SHP77 (cell line): ENCODE results near the gene GPR35.
"Not testable (repeated sequence)": the region's sequence is repeated elsewhere in the genome, so short reads cannot be mapped to it uniquely, and the experiment has no call there.

Experiments
- DNase-seq, 2 experiments: peaks; one replicate each; lab custom pipeline; 2025; lab: John Stamatoyannopoulos, UW

GPR35 gene

DNA sequence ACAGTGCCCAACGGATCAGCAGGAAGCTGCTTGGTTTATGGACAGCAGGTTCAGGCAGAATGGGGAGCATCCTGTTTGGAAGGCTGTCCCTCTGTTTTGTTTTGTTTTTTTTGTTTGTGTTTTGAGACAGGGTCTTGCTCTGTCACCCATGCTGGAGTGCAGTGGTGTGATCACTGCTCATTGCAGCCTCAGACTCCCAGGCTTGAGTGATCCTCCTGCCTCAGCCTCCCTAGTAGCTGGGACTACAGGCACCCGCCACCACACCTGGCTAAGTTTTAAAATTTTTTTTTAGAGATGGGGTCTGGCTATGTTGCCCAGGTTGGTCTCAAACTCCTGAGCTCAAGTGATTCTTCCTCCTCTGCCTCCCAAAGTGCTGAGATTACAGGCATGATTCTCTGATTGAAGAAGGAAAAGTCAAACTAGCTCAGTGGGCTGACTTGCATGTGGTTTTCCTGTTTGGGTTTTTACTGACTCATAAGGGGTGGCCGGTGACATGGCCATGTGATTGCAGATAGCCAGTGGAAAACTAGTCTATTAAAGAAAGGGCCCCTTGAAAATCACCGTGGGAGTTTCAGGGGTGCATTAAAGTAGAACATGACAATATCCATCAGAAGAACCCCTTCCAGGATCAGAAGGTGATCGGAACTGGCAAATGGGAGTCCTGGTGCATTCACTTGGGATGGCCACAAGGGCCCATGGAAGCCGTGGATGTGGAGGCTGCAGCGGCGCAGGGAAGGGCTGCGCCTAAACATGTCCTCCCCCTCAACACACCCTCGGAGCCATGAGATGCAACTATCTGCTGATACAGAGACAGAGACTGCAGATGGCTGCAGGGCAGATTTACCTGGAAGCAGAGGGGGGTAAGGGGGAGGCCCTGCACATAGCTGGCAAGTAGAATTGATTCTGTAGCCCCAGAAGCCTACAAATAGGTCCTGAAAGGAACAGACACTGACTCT lies 30.9 kb downstream of the GPR35 start:
- no peak for DNase-seq

DNA sequence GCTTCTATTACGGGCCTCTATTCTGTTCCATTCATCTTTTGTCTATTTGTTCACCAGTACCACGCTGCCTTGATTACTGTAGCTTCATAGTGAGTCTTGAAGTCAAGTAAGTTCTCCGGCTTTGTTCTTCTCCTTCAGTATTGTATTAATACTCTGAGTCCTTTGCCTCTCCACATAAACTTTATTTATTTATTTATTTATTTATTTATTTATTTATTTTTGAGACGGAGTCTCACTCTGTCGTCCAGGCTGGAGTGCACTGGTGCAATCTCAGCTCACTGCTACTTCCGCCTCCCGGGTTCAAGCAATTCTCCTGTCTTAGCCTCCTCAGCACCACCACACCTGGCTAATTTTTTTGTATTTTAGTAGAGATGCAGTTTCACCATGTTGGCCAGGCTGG lies 34.6 kb downstream of the GPR35 start:
- not testable (repeated sequence) for DNase-seq

DNA sequence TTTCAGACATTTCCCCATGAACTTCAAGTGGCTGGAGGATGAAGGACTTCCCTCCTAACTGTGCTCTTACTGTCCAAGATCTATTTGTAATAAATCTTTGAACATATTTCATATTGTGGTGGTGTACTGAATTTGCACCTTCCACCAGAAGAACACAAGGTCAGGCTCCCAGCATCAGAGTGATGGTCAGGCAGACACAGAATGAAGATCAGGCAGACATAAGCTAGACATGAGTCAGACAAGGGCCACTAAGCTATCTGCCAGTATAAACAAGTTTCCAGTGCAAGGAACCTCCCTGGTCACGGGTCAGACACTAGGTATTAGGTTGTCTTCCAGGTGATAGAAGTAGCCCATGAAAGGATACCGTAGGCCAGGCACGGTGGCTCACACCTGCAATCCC lies 37.4 kb downstream of the GPR35 start:
- DNase-seq = no peak

DNA sequence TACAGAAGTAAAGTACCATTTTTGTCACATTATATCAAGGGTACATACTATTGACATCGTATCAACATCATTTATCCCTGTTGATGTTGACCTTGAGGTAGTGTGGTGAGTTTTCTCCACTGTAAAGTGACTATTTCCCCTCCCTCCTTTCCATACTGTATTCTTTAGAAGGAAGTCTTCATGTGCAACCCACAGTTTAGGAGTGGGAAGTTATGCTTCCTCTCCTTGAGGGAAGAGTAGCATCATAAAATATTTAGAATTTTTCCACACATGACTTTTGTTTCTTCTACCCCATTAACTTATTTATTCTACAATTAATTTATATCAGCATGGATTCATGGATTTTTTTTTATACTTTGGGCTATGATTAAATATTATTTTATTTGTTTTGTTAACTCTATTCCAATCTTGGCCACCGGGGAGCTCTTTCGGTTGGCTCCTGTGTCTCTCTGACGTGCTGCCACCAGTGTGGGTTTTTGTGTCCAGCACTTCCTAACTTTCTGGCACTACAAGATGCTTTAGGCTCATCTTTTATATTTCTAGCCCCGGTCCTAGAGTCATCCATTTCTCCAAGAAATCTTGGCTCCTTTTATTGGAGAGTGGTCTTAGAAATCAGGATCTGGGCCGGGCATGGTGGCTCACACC lies 38.4 kb downstream of the GPR35 start:
- no peak for DNase-seq

DNA sequence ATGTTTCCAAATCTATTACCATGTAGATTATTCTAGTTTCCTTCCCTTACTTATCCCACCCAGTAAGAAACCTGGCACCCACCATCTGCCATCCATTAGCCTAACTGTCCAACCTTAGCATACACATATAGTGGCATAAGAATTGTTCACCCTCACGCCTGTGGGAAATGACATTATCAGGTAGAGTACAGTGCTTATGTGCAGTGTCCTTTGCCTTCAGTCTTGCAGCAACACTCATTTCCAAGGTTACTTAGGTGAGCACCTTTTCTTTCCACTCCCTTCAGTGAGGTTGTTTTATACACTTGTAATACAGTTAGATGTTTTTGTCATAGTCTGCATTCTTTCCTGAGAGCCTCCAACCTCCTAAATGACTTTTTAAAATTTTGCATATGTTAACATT lies 39.3 kb downstream of the GPR35 start:
- no peak for DNase-seq

DNA sequence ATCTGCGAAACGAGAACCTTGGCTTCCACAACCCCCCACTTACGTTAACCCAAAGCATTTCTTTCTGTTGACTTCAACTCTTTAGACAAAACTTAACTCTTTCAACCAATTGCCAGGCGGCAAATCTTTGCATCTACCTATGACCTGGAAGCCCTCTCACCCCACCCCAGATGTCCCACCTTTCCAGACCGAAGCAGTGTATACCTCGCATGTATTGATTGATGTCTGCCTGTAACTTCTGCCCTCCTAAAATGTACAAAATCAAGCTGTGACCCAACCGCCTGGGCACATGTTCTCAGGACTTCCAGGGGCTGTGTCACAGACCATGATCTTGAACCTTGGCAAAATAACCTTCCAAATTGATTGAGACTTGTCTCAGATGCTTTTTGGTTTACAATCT lies 45.1 kb downstream of the GPR35 start:
- no peak for DNase-seq

DNA sequence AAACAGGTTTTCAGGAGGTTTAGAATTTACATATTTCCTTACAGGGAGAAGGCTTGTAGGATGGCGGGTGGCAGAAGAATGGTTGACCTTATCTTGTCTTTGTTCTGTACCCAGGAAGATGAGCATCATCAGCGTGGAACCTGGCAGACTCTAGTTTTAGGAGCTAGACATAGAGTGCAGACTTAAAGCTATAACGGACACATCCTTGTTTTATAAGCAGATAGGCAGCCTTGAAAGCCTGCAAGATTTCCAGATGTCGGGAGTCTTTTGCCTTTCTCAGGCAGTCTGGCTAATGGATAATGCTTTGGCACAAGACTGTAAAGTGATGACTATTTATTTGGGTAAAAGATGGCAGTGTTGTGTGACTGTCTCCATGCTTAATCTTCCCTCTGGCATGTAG lies 45.7 kb downstream of the GPR35 start:
- no peak for DNase-seq

DNA sequence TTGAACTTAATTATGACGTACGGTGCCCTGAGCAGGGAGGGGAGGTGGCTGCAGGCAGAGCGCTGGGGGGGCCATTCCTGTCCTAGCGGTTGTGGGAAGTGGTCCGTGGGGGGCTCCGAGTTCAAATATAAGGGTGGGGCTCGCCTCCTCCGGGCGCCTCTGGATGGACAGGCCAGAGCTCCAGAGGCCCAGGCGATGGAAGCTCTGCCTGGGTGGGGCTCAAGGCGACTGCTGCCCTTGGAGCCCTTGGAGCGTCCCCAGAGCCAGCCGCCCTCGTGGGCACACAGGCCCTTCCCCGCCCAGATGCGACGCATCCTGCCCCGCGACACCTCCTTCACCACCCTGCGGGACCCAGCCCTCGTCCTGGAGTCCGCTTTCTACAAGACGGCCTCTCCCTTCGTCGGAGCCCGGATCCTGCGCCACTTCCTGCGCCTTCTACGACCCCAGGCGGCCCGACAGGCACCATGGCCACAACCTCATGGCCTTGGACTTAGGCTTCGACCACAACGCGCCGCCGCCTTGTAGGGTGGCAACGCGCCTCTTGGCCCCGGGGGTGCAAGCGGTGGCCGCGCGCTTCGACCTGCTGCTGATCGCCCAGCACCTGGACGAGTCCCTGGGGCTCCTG lies 46.9 kb downstream of the GPR35 start:
- no peak for DNase-seq

DNA sequence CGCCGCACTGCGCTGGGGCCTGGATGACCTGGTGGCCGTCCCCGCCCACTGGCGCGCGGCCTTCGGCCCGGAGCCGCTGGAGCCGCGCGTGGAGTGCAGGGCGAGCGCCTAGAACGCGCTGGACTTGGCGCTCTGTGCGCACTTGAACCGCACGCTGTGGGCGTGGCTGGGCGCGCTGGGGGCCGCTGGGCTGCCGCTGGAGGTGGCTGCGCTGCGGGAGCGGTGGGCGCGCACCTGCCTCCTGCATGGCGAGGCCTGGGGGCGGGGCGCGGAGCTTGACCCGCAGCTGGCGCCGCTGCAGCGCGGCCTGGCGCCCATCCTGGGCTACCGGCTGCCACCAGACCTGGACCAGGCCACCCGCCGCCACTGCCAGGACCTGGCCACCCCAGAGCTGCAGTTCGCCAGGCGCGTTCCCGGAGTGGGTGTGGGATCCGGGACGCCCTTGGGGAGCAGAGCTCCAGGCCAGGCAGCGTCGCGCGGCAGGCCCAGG lies 47.5 kb downstream of the GPR35 start:
- DNase-seq = no peak

DNA sequence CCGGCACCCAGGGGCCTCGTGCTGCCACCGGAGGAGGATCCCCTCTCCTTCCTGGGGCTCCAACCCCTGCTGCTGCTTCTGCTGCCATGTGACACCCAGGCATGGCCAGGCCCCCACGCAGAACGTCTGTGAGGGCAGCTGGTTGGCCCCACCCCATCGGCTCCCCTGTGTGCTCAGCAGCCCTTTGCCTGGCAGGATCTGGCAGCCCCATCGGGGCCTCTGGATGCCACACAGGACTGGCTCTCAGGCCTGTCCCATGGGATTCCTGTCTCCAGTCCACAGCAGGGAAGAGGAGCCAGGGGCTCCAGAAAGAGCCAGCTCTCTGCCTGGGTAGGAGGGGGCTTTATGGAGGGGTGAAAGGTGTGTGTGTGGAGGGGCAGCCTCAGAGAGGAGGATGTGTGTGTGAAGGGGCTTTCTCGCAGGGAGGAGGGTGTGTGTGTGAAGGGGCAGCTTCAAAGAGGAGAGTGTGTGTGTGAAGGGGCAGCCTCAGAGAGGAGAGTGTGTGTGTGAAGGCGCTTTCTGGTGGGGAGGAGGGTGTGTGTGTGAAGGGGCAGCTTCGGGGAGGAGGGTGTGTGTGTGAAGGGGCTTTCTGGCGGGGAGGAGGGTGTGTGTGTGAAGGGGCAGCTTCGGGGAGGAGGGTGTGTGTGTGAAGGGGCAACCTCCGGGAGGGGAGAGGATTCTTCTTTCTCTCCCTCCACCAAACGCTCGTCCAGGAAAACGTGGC lies 49.3 kb downstream of the GPR35 start:
- DNase-seq = not testable (repeated sequence)

DNA sequence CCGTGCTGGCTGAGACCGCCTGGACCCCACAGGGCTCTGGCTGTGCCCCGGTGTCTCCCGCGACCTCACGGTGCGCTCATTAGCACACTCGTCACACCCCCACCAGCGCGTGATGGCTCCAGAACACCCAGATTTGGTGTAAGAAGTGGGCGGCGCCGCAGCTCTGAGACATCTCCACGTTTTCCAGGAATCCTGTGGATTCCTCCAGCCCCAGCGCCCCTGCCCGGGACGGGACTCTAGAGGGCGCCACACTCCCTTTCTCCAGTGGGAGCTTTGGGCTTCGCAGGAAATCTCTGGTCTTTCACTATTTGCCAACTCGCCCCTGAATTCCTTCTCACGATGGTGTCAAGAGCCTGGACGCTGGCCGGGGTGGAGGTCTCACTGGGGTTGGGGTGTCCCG lies 50.1 kb downstream of the GPR35 start:
- not testable (repeated sequence) for DNase-seq

DNA sequence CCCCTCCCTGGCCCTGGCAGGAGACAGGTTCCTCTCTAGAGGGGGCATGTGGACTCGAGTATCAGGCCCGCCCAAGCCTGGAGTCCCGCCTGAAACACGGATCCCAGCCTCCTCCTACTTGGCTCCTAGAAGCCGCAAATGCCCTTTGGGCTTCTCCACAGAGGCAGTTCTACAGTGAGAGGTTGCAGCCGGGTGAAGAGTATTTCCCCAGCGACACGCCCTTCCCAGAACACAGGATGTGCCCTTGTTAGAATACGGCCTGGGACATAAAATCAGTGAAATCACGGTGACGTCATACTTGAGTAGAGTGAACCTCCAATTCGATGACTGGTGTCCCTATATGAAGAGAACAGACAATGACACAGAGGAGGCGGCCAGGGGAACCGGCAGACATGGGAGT lies 52.8 kb downstream of the GPR35 start:
- not testable (repeated sequence) for DNase-seq

DNA sequence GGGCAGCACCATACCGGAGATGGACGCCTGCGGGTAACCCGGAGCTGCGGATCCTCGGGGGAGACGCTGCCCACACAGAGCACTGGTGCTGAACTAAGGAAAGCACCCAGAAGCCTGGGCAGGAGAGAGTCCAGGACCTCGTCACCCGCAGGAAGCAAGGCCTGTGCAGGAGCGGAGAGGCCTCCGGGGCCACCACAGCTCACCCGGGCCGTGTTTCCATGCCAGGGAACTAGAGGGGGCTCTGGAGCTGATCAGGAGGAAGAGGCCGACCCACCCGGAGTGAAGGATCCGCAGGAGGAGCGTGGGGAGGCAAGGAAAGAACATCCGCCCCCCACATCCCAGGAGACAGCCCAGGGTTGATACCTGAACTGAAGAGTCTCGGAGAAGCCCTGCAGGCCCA lies 53.6 kb downstream of the GPR35 start:
- DNase-seq = not testable (repeated sequence)

DNA sequence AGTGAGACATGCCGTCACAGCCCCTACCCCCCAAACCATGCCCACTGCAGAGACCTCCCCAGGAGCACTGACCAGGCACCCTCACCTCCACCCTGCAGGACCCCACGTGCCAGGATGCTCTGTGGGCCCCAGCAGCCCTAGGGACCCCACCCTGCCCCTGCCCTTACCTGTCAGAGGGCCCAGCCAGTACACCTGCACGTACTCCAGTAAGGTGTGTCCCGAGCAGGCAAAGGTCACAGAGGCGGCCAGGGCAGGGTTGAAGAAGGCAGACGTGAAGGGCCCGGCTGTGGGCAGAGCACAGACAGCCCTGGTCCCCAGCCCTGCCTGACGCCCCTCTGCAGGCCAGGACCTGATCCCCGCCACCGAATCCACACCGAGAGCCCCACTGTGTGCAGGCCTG lies 54.9 kb downstream of the GPR35 start:
- not testable (repeated sequence) for DNase-seq
